Body of pancreas (tissue), 4 donors: Measurements from ENCODE around the gene CENATAC. TPM values are rescaled to one million over a fixed set of nuclear protein-coding genes. Genes with fewer than 3 reads are reported as not detected.
"Not testable (repeated sequence)": the region's sequence is repeated elsewhere in the genome, so short reads cannot be mapped to it uniquely, and the experiment has no call there.

Source experiments
- ATAC-seq: fragments of 150-250 bp; one replicate; pipeline ENCODE4 v1.9.1; 2016
- DNase-seq, 4 donors: peaks; one replicate each; pipeline ENCODE4 v3.0.0-alpha.2; 2019
- H3K27ac ChIP-seq, 4 donors: fragments of 200-600 bp; sonication (generic); 1 replicate in 3 of 4; 2 replicates in 1 of 4; pipeline versions ENCODE4 v1.5.1 to v1.6.1; 2016 to 2019; ENCODE audit warnings: mild to moderate bottlenecking in 1 of 4, mixed read lengths in 1 of 4, moderate library complexity in 1 of 4
- H3K27me3 ChIP-seq, 2 donors: fragments of 200-600 bp; sonication (generic); one replicate each; pipeline ENCODE4 v1.6.0; 2016; ENCODE audit warnings: mild to moderate bottlenecking in 1 of 2
- H3K36me3 ChIP-seq, 2 donors: fragments of 200-600 bp; sonication (generic); replicated peaks in 1 of 2; 2 replicates each; pipeline ENCODE4 v1.5.1; 2016; ENCODE audit warnings: low read depth in 2 of 2; ENCODE audit not compliant: insufficient read depth in 1 of 2
- H3K4me1 ChIP-seq: fragments of 200-600 bp; sonication (generic); one replicate; pipeline ENCODE4 v1.6.0; 2016
- H3K4me3 ChIP-seq, 2 donors: fragments of 200-600 bp; sonication (generic); 1 replicate in 1 of 2; 2 replicates in 1 of 2; pipeline ENCODE4 v1.5.1; 2016 to 2019
- H3K9me3 ChIP-seq, 3 donors: fragments of 200-600 bp; sonication (generic); 1 replicate in 2 of 3; 2 replicates in 1 of 3; pipeline ENCODE4 v1.5.1; 2016
- CTCF ChIP-seq, 7 experiments: fragments of 450-650 bp in 4 of 7; fragments of 200-600 bp in 3 of 7; sonication (generic) in 3 of 7; IDR thresholded peaks; one replicate each; pipeline ENCODE4 v1.5.1; 2016 to 2019; ENCODE audit warnings: antibody characterized with exemption in 7 of 7
- POLR2A ChIP-seq, 3 donors: fragments of 450-650 bp; IDR thresholded peaks; one replicate each; pipeline ENCODE4 v1.6.1; 2016; ENCODE audit warnings: antibody characterized with exemption in 3 of 3, mild to moderate bottlenecking in 2 of 3
- WGBS, 2 donors: methylation state at CpG; one replicate each; pipeline ENCODE4 v1.1.5; 2017; 5-methylcytosine and 5-hydroxymethylcytosine counted together
- intact Hi-C: fragments of 100-400 bp; cut with DNase I; formaldehyde crosslinking; loops from one replicate; pipeline ENCODE4 v1.15.1; 2023
- total RNA-seq, 2 donors: library from RNA; depleted of rRNA; stranded (reverse); fragments of >200 nt; gene quantifications; one replicate each; pipeline ENCODE4 v1.1.0, GENCODE V29; 2016

Gene CENATAC
- total RNA-seq, result 10 to 100 TPM; 68.7 to 95.9 TPM

GRCh38 chr11:118997627-118998387 lies at the start of gene CENATAC:
Gene CENATAC (plus strand): TSS chr11:118998138. CDS start chr11:118998198, 60 bp downstream.
- Histone ChIP-seq H3K4me3 (peak within 1 kb of the TSS; percentile 9 to 50), H3K27me3 (no peaks in the 10 kb centered on the region), H3K27ac (peak within 1 kb of the TSS; percentile 45 to 76 (median 62)), H3K9me3 (no peaks in the 10 kb centered on the region), H3K36me3 (peaks cover 0 to 5% of the 10 kb centered on the region in 2 donors), H3K4me1 (peaks cover 16% of the 10 kb centered on the region)
- intact Hi-C loops, result no loop called here
- 0 to 4% methylated on average over 5 to 53 of the region's 54 CpGs for WGBS, 2 donors
- TF ChIP-seq POLR2A (IDR thresholded peaks at IDR 0.05) (peak; percentile 24 to 70 (median 68)), CTCF (IDR thresholded peaks at IDR 0.05) (peak in 4 of 7 experiments; percentile 14 to 44 (median 26))
- peak; percentile 99 for ATAC-seq
- peak; percentile 95 to 96 (median 96) for DNase-seq

GRCh38 chr11:118953265-118953664 lies 44.7 kb upstream of the CENATAC start:
- intact Hi-C loops, result no loop called here
- no peaks in the 10 kb centered on the region for H3K4me1 ChIP-seq
- H3K9me3 ChIP-seq, result no peaks in the 10 kb centered on the region
- no peaks in the 10 kb centered on the region for H3K36me3 ChIP-seq
- no peak overlapping the region for H3K4me3 ChIP-seq
- 55 to 56% methylated on average over 5 to 6 of the region's 6 CpGs for WGBS, 2 donors
- H3K27me3 ChIP-seq, result no peaks in the 10 kb centered on the region
- TF ChIP-seq CTCF (IDR thresholded peaks at IDR 0.05), result no peak
- no peak for TF ChIP-seq POLR2A (IDR thresholded peaks at IDR 0.05)
- H3K27ac ChIP-seq, result no peak overlapping the region
- no peak for DNase-seq
- no peak for ATAC-seq

GRCh38 chr11:118953976-118954375 lies 44.0 kb upstream of the CENATAC start:
- H3K36me3 ChIP-seq, DNase-seq, H3K9me3 ChIP-seq, ATAC-seq, H3K27ac ChIP-seq, intact Hi-C loops, H3K4me3 ChIP-seq, H3K27me3 ChIP-seq, H3K4me1 ChIP-seq: not testable (repeated sequence)
- WGBS, 2 donors, result 53% methylated on average over 5 to 6 of the region's 6 CpGs

GRCh38 chr11:118956094-118956846 lies 41.7 kb upstream of the CENATAC start, which contains the start of gene UPK2:
Gene UPK2 (plus strand): TSS chr11:118956298. CDS start chr11:118956351, 53 bp downstream.
- intact Hi-C loops, result loop anchor here (5.0 kb wide), 1 partner anchor 269 kb away; no protein-coding TSS in a partner anchor
- no peak for TF ChIP-seq POLR2A (IDR thresholded peaks at IDR 0.05)
- TF ChIP-seq CTCF (IDR thresholded peaks at IDR 0.05), result peak; percentile 86 to 99 (median 98)
- no peak within 1 kb of the TSS for H3K27ac ChIP-seq
- ATAC-seq (peak; percentile 98), DNase-seq (peak; percentile 90 to 94 (median 92))
- WGBS, 2 donors, result 3 to 20% methylated on average over 1 to 7 of the region's 7 CpGs
- H3K27me3 ChIP-seq, result no peaks in the 10 kb centered on the region
- H3K9me3 ChIP-seq, result no peaks in the 10 kb centered on the region
- no peaks in the 10 kb centered on the region for H3K4me1 ChIP-seq
- H3K36me3 ChIP-seq, result no peaks in the 10 kb centered on the region
- no peak within 1 kb of the TSS for H3K4me3 ChIP-seq

- H3K27ac ChIP-seq, result no peak overlapping the region
- H3K9me3 ChIP-seq, result no peaks in the 10 kb centered on the region
- no peak overlapping the region for H3K4me3 ChIP-seq
- DNase-seq, result no peak
- no peaks in the 10 kb centered on the region for H3K27me3 ChIP-seq
- intact Hi-C loops, result loop anchor here (5.0 kb wide), 1 partner anchor 270 kb away; no protein-coding TSS in a partner anchor
- no peak for ATAC-seq
- TF ChIP-seq CTCF (IDR thresholded peaks at IDR 0.05) (no peak), POLR2A (IDR thresholded peaks at IDR 0.05) (no peak)
- H3K4me1 ChIP-seq, result no peaks in the 10 kb centered on the region
- WGBS, 2 donors, result 40 to 91% methylated on average over 3 to 14 of the region's 14 CpGs
- no peaks in the 10 kb centered on the region for H3K36me3 ChIP-seq
Observed at GRCh38 chr11:118956847-118957469, 41.0 kb upstream of the CENATAC start.
